COLO668 (cell line): ENCODE measurements around the gene TPT1.
"Not testable (repeated sequence)": the region's sequence is repeated elsewhere in the genome, so short reads cannot be mapped to it uniquely, and the experiment has no call there.

Source experiments
- DNase-seq: peaks from one replicate; lab custom pipeline; 2025; ENCODE audit not compliant: unreplicated experiment; lab: John Stamatoyannopoulos, UW

The TPT1 gene

DNA sequence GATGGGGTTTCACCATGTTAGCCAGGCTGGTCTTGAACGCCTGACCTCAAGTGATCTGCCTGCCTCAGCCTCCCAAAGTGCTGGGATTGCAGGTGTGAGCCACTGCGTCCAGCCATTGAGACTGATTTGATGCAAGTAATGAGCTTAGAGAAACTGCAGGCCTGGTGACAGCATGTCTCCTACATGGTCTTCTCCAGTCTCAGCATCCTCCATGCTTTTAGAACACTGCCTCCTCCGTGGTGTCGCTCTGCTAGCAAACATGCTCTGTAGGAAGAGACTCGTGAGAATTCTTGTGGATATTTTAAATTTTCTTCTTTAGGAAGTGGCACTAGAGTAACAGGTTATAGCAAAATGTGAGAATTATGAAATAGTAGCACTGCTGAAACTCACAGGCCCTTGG lies 37.1 kb downstream of the TPT1 start:
- DNase-seq = no peak

DNA sequence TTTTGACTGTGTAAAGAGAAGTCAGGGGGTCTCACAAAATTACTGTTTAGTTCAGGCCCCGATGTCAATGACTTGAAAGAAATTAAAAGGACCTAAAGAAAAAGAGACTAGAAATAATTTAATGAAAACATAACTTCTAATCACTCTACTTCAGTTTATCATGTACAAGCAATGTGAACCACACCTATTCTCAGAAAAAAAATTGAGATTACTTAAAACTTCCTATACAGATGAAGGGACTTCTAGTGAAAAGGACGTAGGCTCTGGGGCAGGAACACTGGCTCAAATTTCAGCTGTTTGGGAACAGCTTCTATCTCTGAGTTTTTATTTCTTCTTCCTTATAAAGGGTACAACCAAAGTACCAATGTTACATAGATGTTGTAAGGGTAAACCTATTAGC lies 38.0 kb downstream of the TPT1 start:
- no peak for DNase-seq

DNA sequence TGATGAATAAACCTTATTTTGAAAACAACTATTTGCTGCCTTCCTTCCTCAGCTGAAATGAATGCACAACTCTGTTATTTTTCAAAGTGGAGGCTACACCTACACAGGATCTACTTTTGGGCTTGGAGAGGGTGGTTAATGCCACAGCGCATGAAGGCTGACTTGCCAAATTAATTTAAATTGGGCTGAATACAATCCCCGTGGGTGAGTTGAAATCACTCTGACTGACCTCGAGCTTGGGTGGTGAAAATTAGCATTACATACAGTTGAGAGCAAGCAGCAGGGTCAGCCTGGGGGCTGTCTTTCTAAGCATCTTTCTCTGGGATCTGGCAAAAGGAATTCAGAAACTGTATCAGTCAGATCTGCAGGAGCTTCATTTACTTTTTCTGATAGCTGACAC lies 38.5 kb downstream of the TPT1 start:
- no peak for DNase-seq

GRCh38 chr13:45301263-45301662 lies 39.7 kb downstream of the TPT1 start:
- no peak for DNase-seq

GRCh38 chr13:45300190-45300985 lies 40.6 kb downstream of the TPT1 start:
- DNase-seq = no peak

- DNase-seq = no peak
Measured at GRCh38 chr13:45299194-45299593, 41.8 kb downstream of the TPT1 start.

GRCh38 chr13:45298550-45298949 lies 42.4 kb downstream of the TPT1 start:
- DNase-seq = not testable (repeated sequence)

GRCh38 chr13:45298206-45298505 lies 42.8 kb downstream of the TPT1 start:
- no peak for DNase-seq

- DNase-seq = no peak
Measured at GRCh38 chr13:45297456-45298205, 43.4 kb downstream of the TPT1 start.

DNA sequence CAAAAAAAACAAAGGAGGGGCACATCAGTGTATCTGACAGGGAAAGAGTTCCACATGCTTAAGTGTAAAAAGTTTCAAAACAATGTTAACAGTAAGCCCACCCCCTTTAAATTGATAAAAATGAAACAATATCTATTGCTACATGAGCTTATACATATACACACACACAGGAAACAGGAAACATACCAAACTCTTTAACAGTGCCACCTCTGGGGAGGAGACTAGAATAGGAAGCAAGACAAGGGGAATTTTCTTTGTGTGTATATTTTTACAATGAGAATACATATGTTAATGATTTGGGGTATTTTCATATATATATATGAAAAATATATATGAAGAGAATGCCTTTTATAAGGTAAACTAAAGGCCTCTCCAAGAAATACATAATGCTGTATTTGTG lies 44.7 kb downstream of the TPT1 start:
- DNase-seq = no peak

DNA sequence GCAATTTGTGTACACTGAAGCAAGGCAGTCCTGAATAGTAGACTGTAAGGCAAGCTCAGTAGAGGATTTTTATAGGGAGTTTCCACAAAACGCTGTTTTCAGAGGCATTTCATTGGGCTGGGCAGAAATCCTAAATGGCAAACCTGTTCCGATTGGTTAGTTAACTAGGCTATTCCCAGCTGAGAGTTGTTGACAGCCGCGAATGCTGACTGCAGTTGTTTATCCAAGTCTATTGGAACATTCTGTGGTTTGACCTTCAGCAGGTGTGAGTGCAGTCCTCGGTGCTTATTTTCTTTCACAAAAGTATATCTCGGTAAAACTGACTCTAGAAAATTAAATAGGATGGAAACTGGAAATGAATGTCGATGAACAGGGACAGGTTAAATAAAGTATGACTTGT lies 45.4 kb downstream of the TPT1 start:
- peak; percentile 31 for DNase-seq

DNA sequence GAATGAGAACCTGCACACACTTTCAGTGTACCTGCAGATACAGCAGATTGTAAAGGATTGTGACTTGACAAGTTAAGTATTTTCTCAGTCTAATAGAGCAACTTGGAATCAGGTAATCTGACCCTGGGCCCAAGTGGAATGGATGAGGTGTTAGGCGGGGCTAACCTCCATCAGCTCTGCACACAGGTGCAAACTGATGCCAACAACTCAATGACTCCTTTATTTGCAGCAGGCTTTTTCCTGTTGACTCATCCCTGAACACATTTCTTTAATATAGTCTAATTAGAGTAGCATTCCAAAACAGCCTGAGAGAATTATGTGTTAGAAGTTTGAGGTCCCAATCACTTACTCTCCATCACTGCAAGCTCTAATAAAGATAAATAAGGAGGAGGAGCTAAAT lies 48.8 kb downstream of the TPT1 start:
- peak; percentile 62 for DNase-seq

GRCh38 chr13:45289936-45290563 lies 50.9 kb downstream of the TPT1 start:
- no peak for DNase-seq
